HG03064 (cell line): ENCODE results near the gene DGCR2.
"Not testable (repeated sequence)": the region's sequence is repeated elsewhere in the genome, so short reads cannot be mapped to it uniquely, and the experiment has no call there.

Source experiments
- ATAC-seq: cut with Tn5 transposase; IDR thresholded peaks from one replicate; pipeline ENCODE4 v1.9.1; 2021; ENCODE audit warnings: low read depth; ENCODE audit not compliant: unreplicated experiment

The DGCR2 gene

DNA sequence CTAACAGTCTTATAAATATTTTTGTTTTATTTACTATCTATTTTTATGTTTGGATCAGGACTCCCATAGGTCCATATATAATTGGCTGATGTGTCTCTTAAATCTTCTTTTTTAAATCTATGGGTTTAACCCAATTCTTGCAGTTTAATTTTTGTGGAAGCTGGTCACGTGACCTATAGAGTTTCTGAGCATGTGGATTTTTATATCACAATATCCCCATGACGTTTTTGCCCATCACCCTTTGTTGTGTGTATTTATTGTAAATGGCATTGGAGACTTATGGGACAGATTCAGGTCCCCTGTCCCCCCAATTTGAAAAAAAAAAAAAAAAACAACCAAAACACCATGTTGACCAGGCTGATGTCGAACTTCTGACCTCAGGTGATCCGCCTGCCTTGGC, 107.3 kb downstream of the DGCR2 start:
- no peak for ATAC-seq

DNA sequence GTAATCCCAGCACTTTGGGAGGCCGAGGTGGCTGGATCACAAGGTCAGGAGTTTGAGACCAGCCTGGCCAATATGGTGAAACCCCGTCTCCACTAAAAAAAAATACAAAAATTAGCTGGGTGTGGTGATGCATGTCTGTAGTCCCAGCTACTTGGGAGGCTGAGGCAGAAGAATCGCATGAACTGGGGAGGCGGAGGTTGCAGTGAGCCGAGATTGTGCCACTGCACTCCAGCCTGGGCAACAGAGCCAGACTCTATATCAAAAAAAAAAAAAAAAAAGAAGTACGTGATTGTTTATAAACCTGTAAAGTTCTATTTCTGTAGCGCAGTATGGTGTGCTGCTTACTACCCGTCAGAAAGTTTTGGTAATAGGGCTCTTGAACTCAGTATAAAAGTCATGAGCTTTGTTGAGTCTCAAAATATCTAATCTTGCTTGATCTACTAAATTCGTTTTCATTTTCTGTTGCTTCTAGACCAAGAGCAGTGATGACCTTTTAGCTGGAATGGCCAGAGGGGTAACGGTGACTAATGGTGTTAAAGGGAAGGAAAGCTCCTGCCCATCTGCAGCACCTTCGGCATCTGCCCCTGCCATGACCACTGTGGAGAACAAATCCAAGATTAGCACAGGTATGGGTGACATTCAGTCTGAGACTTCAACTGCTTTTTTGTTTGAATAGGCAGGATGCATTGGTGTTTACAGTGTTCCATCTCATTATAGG, 108.2 kb downstream of the DGCR2 start:
- ATAC-seq = not testable (repeated sequence)

DNA sequence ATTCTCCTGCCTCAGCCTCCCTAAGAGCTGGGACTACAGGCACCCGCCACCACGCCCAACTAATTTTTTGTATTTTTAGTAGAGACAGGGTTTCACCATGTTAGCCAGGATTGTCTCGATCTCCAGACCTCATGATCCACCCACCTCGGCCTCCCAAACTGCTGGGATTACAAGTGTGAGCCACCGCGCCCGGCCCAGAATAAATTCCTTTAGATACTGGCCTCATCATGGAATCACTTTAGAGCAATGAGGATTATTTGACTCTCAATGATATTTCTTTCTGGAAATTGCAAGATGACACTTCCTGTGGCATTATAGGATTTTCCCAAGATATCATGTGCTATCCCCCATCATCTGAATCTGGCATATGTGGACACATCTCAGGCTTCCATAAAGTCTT, 108.8 kb downstream of the DGCR2 start:
- not testable (repeated sequence) for ATAC-seq

DNA sequence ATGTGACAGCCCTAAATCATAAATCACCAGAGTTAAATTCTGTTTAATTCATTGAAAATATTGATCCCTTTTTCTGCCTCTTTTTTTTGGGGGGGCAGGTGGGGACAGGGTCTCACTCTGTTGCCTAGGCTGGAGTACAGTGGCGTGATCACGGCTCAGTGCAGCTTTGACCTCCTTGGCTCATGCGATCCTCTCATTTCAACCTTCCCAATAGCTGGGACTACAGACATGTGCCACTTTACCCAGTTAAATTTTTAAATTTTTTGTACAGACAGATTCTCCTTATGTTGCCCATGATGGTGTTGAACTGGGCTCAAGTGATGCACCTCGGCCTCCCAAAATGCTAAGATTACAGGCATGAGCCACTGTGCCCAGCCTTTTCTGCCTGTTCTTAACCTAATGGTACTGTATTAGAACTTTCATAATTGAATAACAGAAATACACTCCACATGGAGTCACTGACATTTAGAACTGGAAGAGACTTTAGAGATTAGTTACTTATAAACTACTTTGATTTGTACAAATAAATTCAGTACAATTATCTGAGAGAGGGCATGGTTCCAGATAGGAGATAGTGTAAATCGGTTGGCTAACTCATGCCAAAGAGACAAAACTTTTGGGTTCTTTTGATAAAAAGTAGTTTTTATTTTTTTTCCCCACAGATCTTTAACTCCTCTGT, 109.8 kb downstream of the DGCR2 start:
- ATAC-seq = no peak

DNA sequence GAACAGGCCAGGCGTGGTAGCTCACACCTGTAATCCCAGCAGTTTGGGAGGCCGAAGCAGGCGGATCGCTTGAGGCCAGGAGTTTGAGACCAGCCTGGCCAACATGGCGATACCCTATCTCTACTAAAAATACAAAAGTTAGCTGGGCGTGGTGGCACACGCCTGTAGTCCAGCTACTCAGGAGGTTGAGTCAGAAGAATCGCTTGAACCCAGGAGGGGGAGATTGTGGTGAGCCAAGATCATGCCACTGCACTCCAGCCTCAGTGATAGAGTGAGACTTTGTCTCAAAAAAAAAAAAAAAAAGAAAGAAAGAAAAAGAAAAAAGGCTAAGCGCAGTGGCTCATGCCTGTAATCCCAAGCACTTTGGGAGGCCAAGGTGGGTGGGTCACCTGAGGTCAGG, 110.6 kb downstream of the DGCR2 start:
- ATAC-seq = not testable (repeated sequence)

DNA sequence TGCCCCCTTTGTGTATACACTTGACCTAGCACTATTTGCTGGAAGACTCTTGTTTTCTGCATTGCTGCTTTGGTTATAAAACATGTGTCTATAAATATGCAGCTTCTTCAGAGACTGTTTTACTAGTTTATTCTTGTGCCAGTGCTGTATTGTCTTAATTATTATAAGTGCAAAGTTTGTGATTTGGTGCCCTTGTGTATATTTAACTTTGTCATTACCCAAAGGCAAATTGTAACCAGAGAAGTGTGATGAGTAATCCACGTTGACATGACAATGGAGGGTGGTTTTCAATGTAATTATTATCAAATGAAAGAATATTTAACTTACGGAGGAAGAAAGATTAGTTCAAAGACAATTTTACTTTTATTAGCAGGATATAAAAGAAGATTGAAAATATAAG, 111.1 kb downstream of the DGCR2 start:
- ATAC-seq = no peak

DNA sequence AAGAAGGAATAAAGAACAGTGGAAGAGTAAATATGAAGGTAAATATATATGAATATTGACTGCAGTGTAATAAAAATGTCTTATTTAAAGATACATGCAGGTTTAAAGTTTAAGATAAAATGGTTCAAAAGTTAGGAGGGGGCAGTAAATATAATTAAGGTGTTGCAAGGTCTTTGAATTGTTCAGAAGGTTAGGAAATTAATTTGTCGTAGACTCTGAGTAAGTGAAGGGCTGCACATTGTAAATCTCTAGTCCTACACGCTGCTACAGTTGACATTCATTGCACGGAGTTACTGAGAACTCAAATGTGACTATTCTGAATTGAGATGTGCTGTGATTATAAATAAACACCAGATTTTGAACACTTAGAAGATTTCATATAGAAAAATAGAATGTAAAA, 116.3 kb downstream of the DGCR2 start:
- no peak for ATAC-seq

DNA sequence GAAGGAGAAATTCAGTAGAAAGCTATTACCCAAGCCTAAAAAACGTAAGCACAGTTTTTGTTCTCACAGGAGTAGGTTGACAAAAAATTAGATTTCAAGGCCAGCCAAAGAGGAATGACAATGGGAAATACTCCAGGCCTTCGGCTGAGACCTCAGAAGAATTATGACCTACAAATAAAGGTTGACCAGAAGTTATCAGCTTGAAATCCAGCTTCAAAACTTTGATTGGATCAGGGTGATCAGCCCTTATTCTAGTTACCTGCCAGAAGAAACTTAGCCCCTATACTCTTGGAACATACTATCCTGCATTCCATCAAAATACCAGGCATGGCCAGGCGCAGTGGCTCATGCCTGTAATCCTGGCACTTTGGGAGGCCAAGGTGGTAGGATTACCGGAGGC, 117.7 kb downstream of the DGCR2 start:
- no peak for ATAC-seq

DNA sequence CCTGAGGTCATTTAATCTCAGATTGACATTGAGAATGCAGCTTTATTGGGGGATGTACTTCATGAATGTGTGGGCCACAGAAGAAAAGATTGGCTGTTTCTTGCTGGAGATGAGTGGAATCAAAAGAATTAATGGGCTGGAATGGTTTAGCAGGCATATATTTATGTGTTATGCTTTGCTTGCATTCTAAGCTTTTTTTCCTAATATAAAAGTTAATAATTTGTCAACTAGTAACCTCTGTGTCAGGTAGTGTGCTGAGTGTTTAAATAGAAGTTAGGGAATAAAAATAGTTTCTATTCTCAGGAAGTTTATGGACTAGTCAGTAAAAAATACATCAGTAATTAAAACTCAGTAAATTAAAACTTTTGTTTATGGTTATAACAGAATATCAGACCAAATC, 118.7 kb downstream of the DGCR2 start:
- no peak for ATAC-seq

DNA sequence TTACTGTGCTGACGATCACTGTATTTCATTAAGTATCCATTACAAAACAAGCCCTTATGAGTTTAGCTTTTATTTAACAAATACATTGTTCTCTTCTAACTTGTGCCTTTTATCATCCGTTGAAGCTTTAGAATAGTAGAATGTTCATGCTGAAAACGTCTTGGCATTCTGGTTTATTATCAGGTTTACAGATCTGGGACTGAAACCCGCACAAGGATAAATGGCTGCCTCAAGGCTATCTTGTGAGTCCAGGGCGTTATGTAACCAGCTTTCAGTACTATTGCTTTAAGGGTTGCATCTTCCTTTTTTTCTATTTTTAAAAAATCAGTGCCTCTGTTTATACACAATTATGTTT, 119.6 kb downstream of the DGCR2 start:
- ATAC-seq = no peak

DNA sequence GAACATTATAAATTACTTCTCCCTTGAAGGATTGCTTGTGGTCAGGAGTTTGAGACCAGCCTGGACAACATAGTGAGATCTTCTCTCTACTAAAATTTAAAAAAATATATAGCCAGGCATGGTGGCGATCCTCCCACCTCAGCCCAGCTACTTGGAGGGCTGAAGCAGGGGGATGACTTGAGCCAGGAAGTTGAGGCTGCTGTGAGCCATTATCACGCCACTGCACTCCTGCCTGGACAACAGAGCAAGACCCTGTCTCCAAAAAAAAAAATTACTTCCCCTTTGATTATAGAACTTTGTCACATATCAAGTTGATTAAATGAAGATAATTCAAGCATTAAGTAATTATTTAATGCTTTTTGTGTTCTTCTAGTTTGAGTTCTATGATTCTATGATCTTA, 121.0 kb downstream of the DGCR2 start:
- no peak for ATAC-seq

DNA sequence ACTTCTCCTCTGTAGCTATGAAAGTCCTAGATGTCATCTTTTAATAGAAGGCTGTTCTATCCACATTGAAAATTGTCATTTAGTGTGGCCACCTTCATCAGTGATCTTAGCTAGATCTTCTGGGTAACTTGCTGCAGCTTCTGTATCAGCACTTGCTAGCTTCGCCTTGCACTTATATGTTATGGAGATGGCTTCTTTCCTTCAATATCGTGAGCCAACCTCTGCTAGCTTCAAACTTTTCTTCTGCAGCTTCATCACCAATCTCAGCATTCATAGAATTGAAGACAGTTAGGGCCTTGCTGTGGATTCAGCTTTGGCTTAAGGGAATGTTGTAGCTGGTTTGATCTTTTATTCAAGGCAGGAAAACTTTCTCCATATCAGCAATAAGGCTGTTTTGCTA, 122.1 kb downstream of the DGCR2 start:
- ATAC-seq = not testable (repeated sequence)

DNA sequence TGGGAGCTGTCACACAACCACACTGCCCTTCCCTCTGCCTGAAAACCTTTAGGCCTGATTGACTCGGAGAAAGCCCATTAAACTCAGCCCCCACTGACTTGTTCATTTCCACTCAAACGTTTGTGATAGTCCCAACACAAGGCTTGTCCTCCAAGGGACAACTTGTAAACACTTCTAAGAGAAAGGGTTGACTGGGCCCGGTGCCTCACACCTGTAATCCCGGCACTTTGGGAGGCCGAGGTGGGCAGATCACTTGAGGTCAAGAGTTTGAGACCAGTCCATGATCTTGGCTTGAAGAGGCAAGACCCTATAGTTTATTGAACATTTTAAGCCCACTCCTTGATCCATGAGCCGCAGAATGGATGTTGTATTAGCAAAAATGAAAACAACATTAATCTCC, 122.8 kb downstream of the DGCR2 start:
- no peak for ATAC-seq

DNA sequence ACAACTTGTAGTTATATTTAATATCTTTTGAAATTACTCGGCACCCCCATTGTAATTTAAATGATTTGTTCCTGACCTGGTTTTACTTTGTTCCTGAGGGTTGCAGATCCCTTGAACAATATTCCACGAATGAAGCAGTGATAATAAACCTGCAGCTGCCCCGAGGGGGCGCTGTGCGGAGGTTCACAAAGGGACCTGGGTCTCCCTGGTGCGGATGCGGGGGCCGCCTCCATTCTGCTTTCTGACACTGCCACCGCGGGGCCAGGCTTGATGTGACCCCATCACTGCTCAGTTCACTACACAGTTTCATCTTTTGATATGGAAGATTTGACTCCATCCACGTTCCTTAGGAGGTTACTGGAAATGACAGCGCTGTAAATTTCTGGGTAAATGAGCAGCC, 123.2 kb downstream of the DGCR2 start:
- no peak for ATAC-seq

DNA sequence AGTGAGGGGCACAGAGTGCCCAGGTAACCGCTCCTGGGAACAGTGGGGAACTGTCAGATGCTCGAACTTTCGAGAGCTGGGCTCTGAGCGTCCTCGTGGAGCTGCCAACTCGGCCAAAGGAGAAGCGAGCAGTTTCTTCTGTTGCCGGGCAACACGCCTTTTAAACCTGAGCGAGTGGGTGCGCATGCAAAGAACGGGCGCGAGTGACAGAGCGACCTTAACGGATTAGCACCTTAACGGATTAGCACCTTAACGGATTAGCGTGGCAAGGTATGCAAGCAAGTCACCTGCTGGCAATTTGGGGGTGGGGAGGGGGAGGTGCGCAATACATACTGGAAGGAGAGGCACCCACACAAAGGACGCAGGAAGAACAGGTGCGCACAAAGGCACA, 124.3 kb downstream of the DGCR2 start:
- ATAC-seq = no peak

DNA sequence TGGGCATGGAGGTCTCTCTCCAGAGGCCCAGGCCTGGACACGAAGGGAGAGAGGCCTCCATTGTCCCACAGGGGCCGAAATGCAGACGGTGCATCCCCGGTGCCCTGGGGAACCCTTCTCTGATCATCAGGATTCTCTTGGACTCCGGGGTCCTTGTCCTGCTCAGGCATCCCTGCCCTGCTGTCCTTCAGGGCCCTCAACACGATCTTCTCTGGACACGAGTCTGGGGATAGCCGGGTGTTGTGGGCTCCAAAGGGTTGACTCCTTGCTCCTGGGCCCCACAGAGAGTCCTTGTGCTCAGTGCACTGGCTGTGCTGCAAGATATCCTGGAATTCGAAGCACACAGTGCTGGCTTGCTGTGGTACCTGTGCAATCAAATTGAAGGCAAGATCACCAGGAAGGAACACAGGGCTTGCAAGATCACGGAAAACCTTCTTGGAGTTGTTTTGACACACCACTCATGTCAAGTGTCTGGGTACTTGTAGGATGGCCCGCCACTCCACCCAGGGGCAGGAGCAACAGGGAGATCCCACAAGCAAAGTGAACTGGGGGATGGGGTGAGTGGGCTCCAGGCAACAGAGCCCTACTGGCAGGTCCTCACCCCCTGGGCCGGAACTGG, 124.8 kb downstream of the DGCR2 start:
- ATAC-seq = no peak

DNA sequence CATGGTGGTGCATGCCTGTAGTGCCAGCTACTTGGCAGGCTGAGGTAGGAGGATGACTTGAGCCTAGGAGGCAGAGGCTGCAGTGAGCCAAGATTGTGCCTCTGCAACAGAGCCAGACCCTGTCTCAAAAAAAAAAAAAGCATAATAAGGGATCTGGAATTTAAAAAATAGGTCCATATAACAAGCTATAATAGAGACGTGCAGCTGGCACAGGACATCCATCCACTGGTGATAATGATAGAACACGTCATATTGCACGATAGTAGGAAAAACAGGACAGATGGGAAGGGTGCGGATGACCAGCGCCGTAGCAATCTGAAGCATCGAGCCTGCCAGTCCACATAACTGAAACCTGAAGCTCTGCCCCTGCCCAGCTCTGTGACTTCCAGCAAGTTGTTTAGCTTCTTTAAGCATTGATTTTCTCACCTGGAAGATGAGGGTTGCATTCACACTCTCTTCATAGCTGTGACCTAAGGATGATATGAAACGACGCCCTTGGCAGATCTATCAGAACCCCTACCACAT, 125.8 kb downstream of the DGCR2 start:
- ATAC-seq = no peak

DNA sequence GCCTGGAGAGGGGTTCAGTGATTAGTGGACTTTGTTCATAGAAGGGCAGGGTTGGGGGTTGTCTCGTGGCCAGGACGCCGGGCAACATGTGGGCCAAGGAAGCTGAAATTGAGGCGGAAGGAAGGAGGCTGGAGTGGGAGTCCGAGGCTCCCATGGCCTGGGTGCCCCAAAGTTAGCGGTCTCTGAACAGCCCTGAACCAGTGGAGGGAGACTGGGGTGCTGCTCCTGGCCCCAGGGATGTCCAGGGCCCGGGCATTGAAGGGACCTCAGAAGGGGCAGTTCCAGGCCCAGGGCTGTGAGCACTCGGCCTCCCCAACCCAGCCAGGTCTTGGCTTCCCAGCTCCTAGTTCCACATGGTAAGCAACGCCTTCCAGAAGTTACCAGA, 126.9 kb downstream of the DGCR2 start:
- ATAC-seq = no peak

DNA sequence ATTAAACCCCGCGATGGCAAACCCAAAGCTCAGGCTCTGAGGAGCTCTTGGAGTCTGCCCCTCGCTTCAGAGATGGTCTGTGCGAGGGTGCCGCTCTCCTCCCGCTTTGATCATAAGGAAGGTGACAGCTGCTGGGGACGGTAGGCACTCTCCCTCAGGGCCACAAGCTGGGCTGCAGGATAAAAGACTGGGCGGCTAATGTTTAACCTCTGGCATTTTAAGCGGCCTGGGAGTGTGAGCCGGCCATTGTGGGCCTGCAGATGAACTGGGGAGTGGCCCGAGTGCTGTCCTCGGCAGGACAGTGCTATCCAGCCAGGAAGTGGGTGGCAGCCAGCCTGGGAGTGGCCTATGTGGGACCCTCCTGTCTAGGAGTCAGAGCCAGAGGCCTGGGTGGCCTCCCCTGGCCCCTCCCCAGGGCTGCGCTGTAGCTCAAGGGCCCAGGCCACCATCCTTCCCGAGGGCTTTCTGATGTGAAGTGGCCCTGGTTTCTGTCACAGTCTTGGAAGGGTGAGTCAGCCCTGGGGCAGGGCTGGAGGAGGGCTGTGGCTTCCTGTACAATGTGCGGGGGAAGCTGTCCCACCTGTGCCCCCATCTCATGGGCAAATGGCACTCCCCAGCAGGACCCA, 127.4 kb downstream of the DGCR2 start:
- ATAC-seq = no peak

DNA sequence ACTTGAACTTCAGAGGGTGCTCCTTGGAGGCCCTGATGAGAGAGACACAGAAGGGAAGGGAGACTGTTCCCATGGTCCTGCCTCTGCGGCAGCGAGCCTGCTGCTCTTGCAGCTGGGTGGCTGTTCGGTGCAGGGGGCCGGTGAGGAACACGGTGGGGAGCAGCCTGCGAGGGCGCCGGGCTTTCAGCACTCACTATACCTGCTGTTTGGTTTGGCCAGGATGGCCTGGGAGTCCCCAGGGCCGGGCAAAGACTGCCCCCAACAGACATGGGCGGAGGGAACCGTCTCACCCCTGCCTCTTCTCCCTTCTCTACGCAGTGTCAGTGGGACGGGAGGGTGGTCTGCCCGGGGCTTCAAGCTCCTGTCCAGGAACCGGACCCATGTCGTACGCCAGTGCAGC, 128.2 kb downstream of the DGCR2 start:
- no peak for ATAC-seq

DNA sequence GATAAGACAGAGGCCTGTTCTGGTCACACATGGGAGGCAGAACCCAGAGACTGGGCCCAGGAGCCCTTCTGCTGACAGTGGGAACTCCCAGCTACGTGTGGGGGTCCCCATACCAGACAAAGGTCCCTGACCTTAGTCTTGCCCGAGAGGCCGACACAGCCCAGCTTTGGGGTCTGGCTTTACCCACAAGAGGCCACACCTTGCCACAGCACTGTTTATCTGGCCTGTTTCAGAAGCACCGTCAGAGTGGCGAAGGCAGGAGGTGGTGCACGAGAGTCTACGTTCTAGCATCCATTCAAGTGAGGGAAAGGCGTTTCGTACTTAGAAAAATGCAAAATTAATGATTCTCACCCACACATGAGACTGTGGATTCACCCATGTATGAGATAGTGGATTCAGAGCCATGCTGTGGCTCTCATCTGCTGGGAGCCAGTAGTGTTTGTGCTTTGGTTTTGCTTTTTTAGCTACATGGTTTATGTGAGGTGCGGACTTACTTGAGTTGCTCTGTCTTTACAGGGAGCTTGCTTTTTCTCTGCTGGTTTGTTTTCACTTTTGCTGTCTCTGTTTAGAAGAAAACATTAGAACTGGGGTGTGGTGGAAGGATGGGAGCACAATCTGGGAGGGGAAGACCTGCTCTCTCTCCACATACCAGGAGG, 129.5 kb downstream of the DGCR2 start:
- no peak for ATAC-seq
